GM21737 (cell line): Measurements from ENCODE around the gene CMC4.
A peak's percentile ranks its signal among the peaks of the same experiment; 100 is the strongest.

Experiments used
- ATAC-seq: cut with Tn5 transposase; IDR thresholded peaks from one replicate; pipeline ENCODE4 v1.9.1; 2021; ENCODE audit warnings: mild to moderate bottlenecking, moderate library complexity; ENCODE audit not compliant: unreplicated experiment

CMC4 gene

GRCh38 chrX:155054255-155054654 is 16.7 kb downstream of the CMC4 start:
- no peak for ATAC-seq

GRCh38 chrX:155053656-155054055 is 17.3 kb downstream of the CMC4 start:
- no peak for ATAC-seq

- ATAC-seq = no peak
Measured at GRCh38 chrX:155052738-155053498, 18.0 kb downstream of the CMC4 start.

DNA sequence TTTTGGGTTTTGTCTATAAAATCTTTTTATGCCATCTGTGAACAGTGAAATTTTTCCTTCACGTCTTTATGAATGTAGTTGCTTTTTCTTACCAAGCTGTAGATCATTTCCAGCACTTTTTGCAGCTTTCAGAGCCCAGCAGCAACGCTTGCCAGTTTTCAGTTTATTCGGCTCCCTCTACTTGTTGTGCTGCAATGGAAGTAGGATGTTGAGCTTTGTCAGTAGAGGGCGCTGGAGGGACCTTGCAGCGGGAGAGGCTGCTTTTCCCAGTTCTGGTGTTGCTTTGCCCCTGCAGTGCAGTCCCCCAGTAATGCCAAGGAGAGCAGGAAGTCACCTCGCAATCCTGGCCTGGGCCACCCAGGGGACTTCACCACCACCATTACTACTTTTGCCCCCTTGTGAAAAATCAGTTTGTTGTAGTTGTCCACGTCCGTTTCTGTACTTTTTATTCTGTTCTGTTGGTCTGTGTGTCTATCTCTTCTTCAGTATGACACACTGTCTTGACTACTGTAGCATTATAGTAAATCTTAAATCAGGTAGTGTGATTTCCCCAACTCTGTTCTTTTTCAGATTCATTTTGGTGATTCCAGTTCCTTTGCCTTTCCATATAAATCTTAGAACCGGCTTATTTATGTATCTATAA is 21.8 kb downstream of the CMC4 start:
- ATAC-seq = no peak

- no peak for ATAC-seq
Measured at GRCh38 chrX:155046811-155047528, 24.0 kb downstream of the CMC4 start.

DNA sequence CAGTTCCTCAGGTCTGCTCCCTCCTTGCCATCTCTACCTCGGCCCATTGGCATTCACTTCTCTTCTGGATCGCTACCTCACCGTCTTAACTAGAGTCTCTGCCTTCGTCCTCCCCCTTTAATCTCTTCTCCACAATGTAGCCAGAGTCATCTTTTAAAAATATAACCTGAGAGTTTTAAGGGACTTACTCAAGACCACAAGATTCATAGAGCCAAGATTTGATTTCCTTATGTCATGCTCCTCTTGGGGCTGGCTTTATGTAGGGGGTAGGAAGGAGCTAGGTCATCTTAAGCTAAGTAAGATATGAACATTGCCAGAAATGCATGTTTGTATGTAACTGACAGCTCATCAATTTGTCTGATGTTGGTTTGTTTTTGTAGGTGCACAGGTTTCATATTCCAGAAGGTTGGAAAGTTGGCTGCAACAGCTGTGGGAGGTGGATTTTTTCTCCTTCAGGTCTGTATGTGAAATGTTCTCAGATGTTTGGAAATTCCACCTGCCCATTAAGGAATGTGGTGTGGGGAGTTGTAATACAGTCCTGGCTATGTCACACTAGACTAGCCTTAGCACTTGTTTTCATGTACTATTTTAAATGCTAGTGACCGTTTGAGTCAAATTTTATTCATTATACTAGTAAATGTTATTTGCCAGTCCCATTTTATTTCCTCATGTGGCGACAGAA is 24.7 kb downstream of the CMC4 start:
- ATAC-seq = no peak

- ATAC-seq = no peak
Measured at GRCh38 chrX:155035688-155036087, 35.2 kb downstream of the CMC4 start.

DNA sequence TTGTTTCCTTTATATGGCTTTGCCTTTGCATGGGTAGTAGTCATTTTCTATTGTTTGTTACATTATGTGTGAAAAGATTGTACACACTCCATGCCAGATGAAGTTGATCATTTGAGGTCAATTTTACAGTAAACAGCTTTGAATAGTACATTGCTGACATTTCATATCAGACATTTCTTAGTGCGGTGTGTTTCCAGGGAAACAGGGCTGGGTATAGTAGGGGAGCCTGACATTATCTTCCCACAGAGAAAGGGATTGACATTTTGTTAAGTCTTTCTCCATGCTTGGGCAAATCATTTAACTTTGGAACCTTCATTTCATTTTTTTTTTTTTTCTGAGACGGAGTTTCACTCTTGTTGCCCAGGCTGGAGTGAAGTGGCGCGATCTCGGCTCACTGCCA is 39.3 kb downstream of the CMC4 start:
- ATAC-seq = no peak

- no peak for ATAC-seq
Measured at GRCh38 chrX:155028877-155029291, 42.1 kb downstream of the CMC4 start.

GRCh38 chrX:155028129-155028528 is 42.8 kb downstream of the CMC4 start:
- no peak for ATAC-seq

GRCh38 chrX:155027509-155028066 is 43.3 kb downstream of the CMC4 start:
- no peak for ATAC-seq

GRCh38 chrX:155026727-155027508 is 44.0 kb downstream of the CMC4 start, which contains the start of gene FUNDC2:
Gene FUNDC2, plus strand, starts transcription at chrX:155026844. Its CDS starts 95 bp downstream, at chrX:155026939.
- peak; percentile 87 for ATAC-seq

- no peak for ATAC-seq
Measured at GRCh38 chrX:155026420-155026726, 44.6 kb downstream of the CMC4 start.

GRCh38 chrX:155023907-155024833 is 46.8 kb downstream of the CMC4 start:
- no peak for ATAC-seq

GRCh38 chrX:155022585-155022984 is 48.4 kb downstream of the CMC4 start, which contains the start of gene F8:
Gene F8, minus strand, starts transcription at chrX:155022723. Its CDS starts 171 bp downstream, at chrX:155022552.
- no peak for ATAC-seq

GRCh38 chrX:155020591-155020990 is 50.3 kb downstream of the CMC4 start:
- no peak for ATAC-seq
